Gastrocnemius medialis (tissue), 4 donors: ENCODE measurements around the gene KLHL34. TPM values are rescaled to one million over a fixed set of nuclear protein-coding genes. Genes with fewer than 3 reads are reported as not detected.

ENCODE experiments used
- ATAC-seq, 2 donors: fragments of 150-250 bp; one replicate each; pipeline ENCODE4 v1.9.1; 2016
- DNase-seq, 2 donors: peaks; one replicate each; pipeline ENCODE4 v3.0.0-alpha.2; 2019
- H3K27ac ChIP-seq, 4 donors: fragments of 200-600 bp; sonication (generic); 1 replicate in 1 of 4; 2 replicates in 3 of 4; pipeline ENCODE4 v1.5.1; 2016 to 2018; ENCODE audit warnings: mild to moderate bottlenecking in 2 of 4, moderate library complexity in 1 of 4
- H3K27me3 ChIP-seq, 3 donors: fragments of 200-600 bp; sonication (generic) in 2 of 3; 1 replicate in 1 of 3; 2 replicates in 2 of 3; pipeline versions ENCODE4 v1.5.1 to v1.6.0; 2016 to 2019; ENCODE audit warnings: mild to moderate bottlenecking in 1 of 3, moderate library complexity in 1 of 3
- H3K36me3 ChIP-seq, 2 donors: fragments of 200-600 bp; sonication (generic) in 1 of 2; one replicate each; pipeline ENCODE4 v1.5.1; 2017 to 2018
- H3K4me1 ChIP-seq, 2 donors: fragments of 200-600 bp; sonication (generic) in 1 of 2; one replicate each; pipeline ENCODE4 v1.5.1; 2016 to 2017; ENCODE audit warnings: mild to moderate bottlenecking in 2 of 2
- H3K4me3 ChIP-seq, 4 donors: fragments of 200-600 bp; sonication (generic) in 3 of 4; 1 replicate in 1 of 4; 2 replicates in 3 of 4; pipeline ENCODE4 v1.5.1; 2016 to 2019; ENCODE audit warnings: mild to moderate bottlenecking in 2 of 4
- H3K9me3 ChIP-seq, 3 donors: fragments of 200-600 bp; sonication (generic) in 2 of 3; 1 replicate in 1 of 3; 2 replicates in 2 of 3; pipeline ENCODE4 v1.5.1; 2016 to 2019
- CTCF ChIP-seq, 5 experiments: fragments of 450-650 bp in 3 of 5; fragments of 200-600 bp in 2 of 5; sonication (generic) in 2 of 5; IDR thresholded peaks in 4 of 5; conservative IDR thresholded peaks in 1 of 5; 1 replicate in 4 of 5; 2 replicates in 1 of 5; pipeline ENCODE4 v1.5.1; 2016 to 2019; ENCODE audit warnings: antibody characterized with exemption in 5 of 5, mild to moderate bottlenecking in 3 of 5, moderate library complexity in 3 of 5
- POLR2A ChIP-seq, 2 donors: fragments of 450-650 bp; IDR thresholded peaks; one replicate each; pipeline ENCODE4 v1.6.1; 2017; ENCODE audit warnings: antibody characterized with exemption in 2 of 2, mild to moderate bottlenecking in 2 of 2, moderate library complexity in 2 of 2
- in situ Hi-C, 4 donors: fragments of 200-750 bp; cut with MboI; loops; one replicate each; pipeline versions ENCODE4 v1.15.0 to v1.8.0; 2017; ENCODE audit warnings: low sequenced_read_pairs in 4 of 4
- intact Hi-C: fragments of 100-400 bp; cut with DNase I; formaldehyde crosslinking; loops from one replicate; pipeline ENCODE4 v1.15.1; 2023; ENCODE audit warnings: low total_unique reads
- total RNA-seq, 4 donors: library from RNA; depleted of rRNA; stranded (reverse); fragments of >200 nt; gene quantifications; one replicate each; pipeline versions ENCODE4 v1.1.0 to v1.2.3, GENCODE V29; 2016

Gene KLHL34
- total RNA-seq, 4 donors from 2014 or later, result 2.2 to 6.2 (median 3.4) TPM

- intact Hi-C loops, result no loop called here
- no peak overlapping the region for H3K4me3 ChIP-seq
- in situ Hi-C loops, result no loop called here
These were observed 20.0 kb upstream of the KLHL34 start for GRCh38 chrX:21678048-21678612.

DNA sequence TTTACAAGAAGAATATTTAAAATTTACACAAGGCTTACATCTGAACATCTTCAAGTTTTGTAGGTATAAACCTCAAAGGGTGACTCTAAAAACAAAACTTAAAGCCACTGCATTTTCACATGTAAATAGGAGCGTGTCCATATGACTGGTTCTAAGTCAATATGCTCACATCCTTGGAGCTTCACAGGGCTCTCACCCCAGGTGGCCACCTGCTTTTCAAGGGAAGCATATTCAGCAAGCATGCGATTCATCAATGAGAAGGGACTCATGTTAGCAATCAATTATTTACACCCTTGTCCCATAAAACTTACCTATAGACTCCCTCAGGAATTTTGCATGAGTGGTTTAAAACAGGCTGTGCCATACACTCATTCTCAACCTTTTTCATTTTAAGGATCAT, 17.8 kb upstream of the KLHL34 start:
- H3K4me1 ChIP-seq, result no peaks in the 10 kb centered on the region
- ATAC-seq (no peak), DNase-seq (no peak)
- no peaks in the 10 kb centered on the region for H3K36me3 ChIP-seq
- no peaks in the 10 kb centered on the region for H3K27me3 ChIP-seq
- TF ChIP-seq POLR2A (IDR thresholded peaks at IDR 0.05) (no peak), CTCF (IDR thresholded peaks at IDR 0.05 in 4 of 5, conservative IDR thresholded peaks at IDR 0.05 in 1 of 5) (no peak)
- no peaks in the 10 kb centered on the region for H3K9me3 ChIP-seq
- no peak overlapping the region for H3K4me3 ChIP-seq
- in situ Hi-C loops, result no loop called here
- intact Hi-C loops, result no loop called here
- no peak overlapping the region for H3K27ac ChIP-seq

More at GRCh38 chrX:21678048-21678612, 20.0 kb upstream of the KLHL34 start:
- Histone ChIP-seq H3K4me1 (no peaks in the 10 kb centered on the region), H3K27me3 (no peaks in the 10 kb centered on the region), H3K9me3 (no peaks in the 10 kb centered on the region), H3K36me3 (no peaks in the 10 kb centered on the region), H3K27ac (no peak overlapping the region)
- TF ChIP-seq POLR2A (IDR thresholded peaks at IDR 0.05) (no peak), CTCF (IDR thresholded peaks at IDR 0.05 in 4 of 5, conservative IDR thresholded peaks at IDR 0.05 in 1 of 5) (no peak)
- DNase-seq, result no peak
- no peak for ATAC-seq

- TF ChIP-seq CTCF (IDR thresholded peaks at IDR 0.05 in 4 of 5, conservative IDR thresholded peaks at IDR 0.05 in 1 of 5) (no peak), POLR2A (IDR thresholded peaks at IDR 0.05) (no peak)
- H3K9me3 ChIP-seq, result no peaks in the 10 kb centered on the region
- in situ Hi-C loops, result no loop called here
- no peaks in the 10 kb centered on the region for H3K27me3 ChIP-seq
- H3K4me3 ChIP-seq, result no peak overlapping the region
- H3K36me3 ChIP-seq, result no peaks in the 10 kb centered on the region
- H3K27ac ChIP-seq, result no peak overlapping the region
- ATAC-seq, result no peak
- no peak for DNase-seq
- no peaks in the 10 kb centered on the region for H3K4me1 ChIP-seq
- intact Hi-C loops, result no loop called here
These were observed 16.5 kb upstream of the KLHL34 start for GRCh38 chrX:21674430-21675186.

- no peak overlapping the region for H3K4me3 ChIP-seq
- H3K9me3 ChIP-seq, result no peaks in the 10 kb centered on the region
- ATAC-seq (peak; percentile 75 to 81), DNase-seq (no peak)
- in situ Hi-C loops, result no loop called here
- intact Hi-C loops, result no loop called here
- no peaks in the 10 kb centered on the region for H3K27me3 ChIP-seq
- peaks cover 0 to 14% of the 10 kb centered on the region in 2 donors for H3K4me1 ChIP-seq
- TF ChIP-seq CTCF (IDR thresholded peaks at IDR 0.05 in 4 of 5, conservative IDR thresholded peaks at IDR 0.05 in 1 of 5) (no peak), POLR2A (IDR thresholded peaks at IDR 0.05) (no peak)
- H3K27ac ChIP-seq, result peak overlapping the region; percentile 59 to 69 (median 63)
- H3K36me3 ChIP-seq, result no peaks in the 10 kb centered on the region
These were observed 8.5 kb upstream of the KLHL34 start for GRCh38 chrX:21666679-21667078.
